HepG2 (cell line): ENCODE results near the gene NCBP3. TPM values are rescaled to one million over a fixed set of nuclear protein-coding genes. Genes with fewer than 3 reads are reported as not detected.
A peak's percentile ranks its signal among the peaks of the same experiment; 100 is the strongest.

ENCODE experiments used
- ATAC-seq: fragments of 200-7000 bp; cut with Tn5 transposase; 3 replicates; pipeline ENCODE4 v1.9.1; 2020; ENCODE audit warnings: mild to moderate bottlenecking, moderate library complexity
- BruUV-seq: library from RNA; stranded (reverse); fragments of 400-500 nt; replicated peaks from 2 replicates; lab custom pipeline; 2021; lab: Mats Ljungman, UMichigan
- CTCF ChIA-PET: fragments of 300-600 bp; formaldehyde crosslinking; extraction: SDS; loops from one replicate; lab custom pipeline; 2021; ENCODE audit warnings: low total read pairs, inconsistent platforms, low intra/inter-chr PET ratio; lab: Yijun Ruan, JAX
- POLR2A ChIA-PET: fragments of 350-600 bp; sonication (Branson Sonifier 250); formaldehyde crosslinking; loops from one replicate; lab custom pipeline; 2020; ENCODE audit warnings: antibody characterized with exemption, inconsistent platforms; lab: Yijun Ruan, JAX
- DNase-seq: peaks from one replicate; pipeline ENCODE4 v3.0.0-alpha.2; 2015; ENCODE audit warnings: low spot score
- FAIRE-seq: peaks from 3 replicates; lab custom pipeline; 2011; peaks lifted over from hg19 to GRCh38; lab: Jason Lieb, UNC
- H2AFZ ChIP-seq: one replicate; pipeline ENCODE4 v1.6.1; 2011; ENCODE audit warnings: low read length, inconsistent platforms
- H3K27ac ChIP-seq: fragments of 300-600 bp; 3 replicates; pipeline ENCODE4 v1.8.0; 2011; ENCODE audit warnings: mixed run types, mild to moderate bottlenecking, mixed read lengths, low read length, inconsistent platforms; ENCODE audit not compliant: insufficient read depth; ENCODE audit errors: extremely low read length
- H3K27me3 ChIP-seq, 2 experiments: fragments of 200-600 bp in 1 of 2; 2 replicates in 1 of 2; 3 replicates in 1 of 2; pipeline versions ENCODE4 v1.6.0 to v1.8.0; 2011; ENCODE audit warnings: low read length in 2 of 2, mild to moderate bottlenecking in 2 of 2, moderate library complexity in 2 of 2, inconsistent platforms in 1 of 2; ENCODE audit not compliant: insufficient read depth in 2 of 2, control insufficient read depth in 1 of 2
- H3K36me3 ChIP-seq, 2 experiments: fragments of 200-600 bp in 1 of 2; replicated peaks in 1 of 2; 2 replicates in 1 of 2; 3 replicates in 1 of 2; pipeline versions ENCODE4 v1.5.1 to v1.8.0; 2011; ENCODE audit warnings: low read length in 2 of 2, inconsistent platforms in 1 of 2; ENCODE audit not compliant: insufficient read depth in 2 of 2, control insufficient read depth in 1 of 2
- H3K4me1 ChIP-seq: 2 replicates; pipeline ENCODE4 v1.5.1; 2012; ENCODE audit warnings: low read length, inconsistent platforms; ENCODE audit not compliant: insufficient read depth
- H3K4me2 ChIP-seq: 2 replicates; pipeline ENCODE4 v1.6.0; 2011; ENCODE audit warnings: low read depth, low read length, inconsistent platforms
- H3K4me3 ChIP-seq, 3 experiments: fragments of 200-600 bp in 1 of 3; sonication (generic), shearing (Covaris generic) in 1 of 3; replicated peaks in 1 of 3; 2 replicates each; pipeline ENCODE4 v1.5.1; 2011 to 2016; ENCODE audit warnings: low read length in 3 of 3, inconsistent platforms in 2 of 3, low read depth in 2 of 3, mild to moderate bottlenecking in 2 of 3, control low read depth in 1 of 3, mixed read lengths in 1 of 3; ENCODE audit not compliant: insufficient read depth in 1 of 3
- H3K79me2 ChIP-seq: one replicate; pipeline ENCODE4 v1.6.1; 2011; ENCODE audit warnings: low read length, inconsistent platforms; ENCODE audit not compliant: insufficient read depth
- H3K9ac ChIP-seq: 2 replicates; pipeline ENCODE4 v1.6.0; 2011; ENCODE audit warnings: mild to moderate bottlenecking, low read depth, low read length, inconsistent platforms; ENCODE audit not compliant: insufficient read depth
- H3K9me3 ChIP-seq: 2 replicates; pipeline ENCODE4 v1.5.1; 2012; ENCODE audit warnings: mild to moderate bottlenecking, low read length
- H4K20me1 ChIP-seq: 2 replicates; pipeline ENCODE4 v1.6.0; 2011; ENCODE audit warnings: inconsistent platforms, mild to moderate bottlenecking, low read length, moderate library complexity; ENCODE audit not compliant: insufficient read depth
- AKAP8 ChIP-seq: sonication (generic); formaldehyde crosslinking; IDR thresholded peaks from 2 replicates; pipeline ENCODE4 v1.5.1; 2020; ENCODE audit warnings: mild to moderate bottlenecking, missing genetic modification reagents
- ARNT2 ChIP-seq: sonication (generic); formaldehyde crosslinking; IDR thresholded peaks from 2 replicates; pipeline ENCODE4 v1.8.0; 2022; ENCODE audit warnings: mild to moderate bottlenecking, low read depth, missing genetic modification reagents, moderate library complexity
- CHD4 ChIP-seq: fragments of 200-600 bp; sonication (generic); IDR thresholded peaks from 2 replicates; pipeline ENCODE4 v1.7.0; 2017; ENCODE audit warnings: mild to moderate bottlenecking, low read length, borderline replicate concordance
- E2F1 ChIP-seq: sonication (generic); formaldehyde crosslinking; IDR thresholded peaks from 2 replicates; pipeline ENCODE4 v1.5.0; 2020; ENCODE audit warnings: missing genetic modification reagents
- FOXJ3 ChIP-seq: sonication (generic); formaldehyde crosslinking; IDR thresholded peaks from 2 replicates; pipeline ENCODE4 v1.4.0; 2020; ENCODE audit warnings: missing genetic modification reagents, mild to moderate bottlenecking, borderline replicate concordance
- ISL2 ChIP-seq: sonication (generic); formaldehyde crosslinking; IDR thresholded peaks from 2 replicates; pipeline ENCODE4 v1.5.0; 2020; ENCODE audit warnings: missing genetic modification reagents
- NRL ChIP-seq: sonication (generic); formaldehyde crosslinking; IDR thresholded peaks from 2 replicates; pipeline ENCODE4 v1.5.0; 2020; ENCODE audit warnings: missing genetic modification reagents, mild to moderate bottlenecking, moderate library complexity, borderline replicate concordance
- RBM39 ChIP-seq: fragments of 200-400 bp; formaldehyde crosslinking; IDR thresholded peaks from one replicate; pipeline ENCODE4 v1.6.1; 2018; ENCODE audit warnings: antibody characterized with exemption, mild to moderate bottlenecking, low read depth, low read length; ENCODE audit not compliant: poor library complexity, severe bottlenecking
- ZBTB3 ChIP-seq: sonication (generic); formaldehyde crosslinking; IDR thresholded peaks from 2 replicates; pipeline ENCODE4 v1.4.0; 2020; ENCODE audit warnings: low read depth, mild to moderate bottlenecking, moderate library complexity, missing genetic modification reagents, borderline replicate concordance
- ZMAT3 ChIP-seq: sonication (generic); formaldehyde crosslinking; conservative IDR thresholded peaks from 2 replicates; pipeline ENCODE4 v1.7.0; 2021; ENCODE audit warnings: missing genetic modification reagents
- ZNF34 ChIP-seq: sonication (generic); formaldehyde crosslinking; IDR thresholded peaks from 2 replicates; pipeline ENCODE4 v1.4.0; 2020; ENCODE audit warnings: mild to moderate bottlenecking, missing genetic modification reagents, borderline replicate concordance
- ZNF367 ChIP-seq: sonication (generic); formaldehyde crosslinking; IDR thresholded peaks from 2 replicates; pipeline ENCODE4 v1.4.0; 2020; ENCODE audit warnings: missing genetic modification reagents, borderline replicate concordance
- ZNF512 ChIP-seq: sonication (generic); formaldehyde crosslinking; IDR thresholded peaks from 2 replicates; pipeline ENCODE4 v1.4.0; 2020; ENCODE audit warnings: mild to moderate bottlenecking, missing genetic modification reagents
- ZNF589 ChIP-seq: sonication (generic); formaldehyde crosslinking; conservative IDR thresholded peaks from 2 replicates; pipeline ENCODE4 v1.8.0; 2022; ENCODE audit warnings: mild to moderate bottlenecking, moderate library complexity, missing genetic modification reagents
- ZNF670 ChIP-seq: sonication (generic); formaldehyde crosslinking; IDR thresholded peaks from 2 replicates; pipeline ENCODE4 v1.8.0; 2022; ENCODE audit warnings: mild to moderate bottlenecking, missing genetic modification reagents, borderline replicate concordance
- ZSCAN29 ChIP-seq: sonication (generic); formaldehyde crosslinking; conservative IDR thresholded peaks from 2 replicates; pipeline ENCODE4 v1.4.0; 2020; ENCODE audit warnings: mild to moderate bottlenecking, missing genetic modification reagents
- WGBS: methylation state at CpG from one replicate; pipeline ENCODE4 v1.1.6; 2017; ENCODE audit warnings: low lambda C conversion rate; 5-methylcytosine and 5-hydroxymethylcytosine counted together
- in situ Hi-C: cut with HindIII; loops from 2 replicates; pipeline ENCODE4 v1.10.0; 2017; ENCODE audit warnings: low pct_unique_long_range_greater_than_20kb; ENCODE audit not compliant: extremely low pct_ligation_motif_present
- intact Hi-C: fragments of 100-400 bp; cut with micrococcal nuclease; formaldehyde crosslinking; loops from one replicate; pipeline ENCODE4 v1.10.0; 2022; ENCODE audit not compliant: unreplicated experiment
- polyA plus RNA-seq, 8 experiments: library from polyadenylated mRNA; depleted of rRNA in 3 of 8; stranded (reverse) in 7 of 8; unstranded in 1 of 8; fragments of >200 nt; fragmentation: Illumina TruSeq in 4 of 8; extraction: Trizol in 4 of 8; gene quantifications; 2 replicates each; pipeline versions ENCODE4 v1.2.1 to v1.2.3, GENCODE V29; 2011 to 2016; ENCODE audit warnings: low read depth in 4 of 8, missing spikeins in 1 of 8, mixed read lengths in 1 of 8; ENCODE audit not compliant: insufficient read depth in 1 of 8
- total RNA-seq, 5 experiments: library from RNA; depleted of rRNA; stranded (reverse); fragments of >200 nt; fragmentation: Illumina TruSeq; extraction: Trizol; gene quantifications; 2 replicates each; pipeline ENCODE4 v1.2.3, GENCODE V29; 2016; ENCODE audit warnings: low read depth in 1 of 5

NCBP3 gene
- total and polyA plus RNA-seq, 2 of the 13 experiments (the other 11 are each of a cell fraction or from before 2014, with no cell fraction given), result 19.5 to 24.8 TPM

- WGBS, result 21% methylated on average over 16 of the region's 17 CpGs
- H2AFZ ChIP-seq, result peak overlapping the region; percentile 87
- H3K4me2 ChIP-seq, result peak overlapping the region; percentile 93
- POLR2A ChIA-PET, result interaction anchor here (0.7 to 2.3 kb wide), 14 partner anchors 11 to 297 kb away, joined by 3 to 12 read pairs (median 6); partner anchors contain the start of genes CAMKK1, EMC6, HASPIN and TAX1BP3
- CTCF ChIA-PET, result interaction anchor here (0.7 to 1.0 kb wide), 2 partner anchors 61 to 109 kb away, joined by 3 read pairs; no protein-coding TSS in a partner anchor
- H3K27me3 ChIP-seq, result no peaks in the 10 kb centered on the region; a peak in 1 of 5 replicates
- peaks cover 25% of the 10 kb centered on the region for H3K79me2 ChIP-seq
- peaks cover 0 to 19% of the 10 kb centered on the region in 2 experiments; a peak in 2 of 5 replicates for H3K36me3 ChIP-seq
- H3K27ac ChIP-seq, result no peak overlapping the region
- peak overlapping the region; percentile 47 to 98 (median 51) for H3K4me3 ChIP-seq
- in situ Hi-C loops, result no loop called here
- intact Hi-C loops, result loop anchor here (5.0 kb wide), 1 partner anchor 61 kb away; no protein-coding TSS in a partner anchor
- BruUV-seq, result no TSS peak
- H3K9ac ChIP-seq, result peak overlapping the region; percentile 33; the same call in 1 of the 2 replicates
- H3K4me1 ChIP-seq, result peaks cover 49% of the 10 kb centered on the region
- peaks cover 3% of the 10 kb centered on the region; the same call in 1 of the 2 replicates for H4K20me1 ChIP-seq
- 0 out of 3 replicates have a peak, but pooled peaks have one; percentile 6 for ATAC-seq
- no peak for DNase-seq
- FAIRE-seq, result no peak
- H3K9me3 ChIP-seq, result no peaks in the 10 kb centered on the region
- TF ChIP-seq E2F1 (peak; percentile 2; the same call in 1 of the 2 replicates), ZBTB3 (CRISPR knock-in tag) (peak; percentile 14; the same call in 1 of the 2 replicates), RBM39 (peak; percentile 37), ARNT2 (CRISPR knock-in tag) (peak; percentile 10; the same call in 1 of the 2 replicates), ZSCAN29 (0 out of 2 replicates have a peak, but pooled peaks have one; percentile 69), CHD4 (0 out of 2 replicates have a peak, but pooled peaks have one; percentile 29), ZNF589 (CRISPR knock-in tag) (0 out of 2 replicates have a peak, but pooled peaks have one; percentile 14), ZNF34 (CRISPR knock-in tag) (0 out of 2 replicates have a peak, but pooled peaks have one; percentile 33), ZMAT3 (CRISPR knock-in tag) (no peak), ZNF512 (peak; percentile 73; the same call in 1 of the 2 replicates), ZNF367 (no peak), ISL2 (peak; percentile 11; the same call in 1 of the 2 replicates), NRL (no peak), ZNF670 (CRISPR knock-in tag) (0 out of 2 replicates have a peak, but pooled peaks have one; percentile 3), AKAP8 (0 out of 2 replicates have a peak, but pooled peaks have one; percentile 3), FOXJ3 (CRISPR knock-in tag) (no peak)
Measured at GRCh38 chr17:3846437-3847164, 555 bp upstream of the NCBP3 start.
